IPS-18a (cell line): Measurements from ENCODE around the gene TICAM1.
"Not testable (repeated sequence)": the region's sequence is repeated elsewhere in the genome, so short reads cannot be mapped to it uniquely, and the experiment has no call there.

Source experiments
- H3K27ac ChIP-seq: one replicate; pipeline ENCODE4 v1.5.1; 2013; ENCODE audit warnings: low read length
- H3K27me3 ChIP-seq: one replicate; pipeline ENCODE4 v1.6.1; 2013; ENCODE audit warnings: mild to moderate bottlenecking, low read length; ENCODE audit not compliant: control insufficient read depth, insufficient read depth
- H3K36me3 ChIP-seq: one replicate; pipeline ENCODE4 v1.6.1; 2013; ENCODE audit warnings: low read depth, low read length; ENCODE audit not compliant: control insufficient read depth
- H3K4me1 ChIP-seq: one replicate; pipeline ENCODE4 v1.6.1; 2013; ENCODE audit warnings: low read depth, low read length; ENCODE audit not compliant: control insufficient read depth
- H3K4me3 ChIP-seq: one replicate; pipeline ENCODE4 v1.5.1; 2013; ENCODE audit warnings: low read length
- H3K9ac ChIP-seq: one replicate; pipeline ENCODE4 v1.6.1; 2013; ENCODE audit warnings: mild to moderate bottlenecking, low read length, moderate library complexity
- H3K9me3 ChIP-seq: one replicate; pipeline ENCODE4 v1.6.1; 2013; ENCODE audit warnings: low read depth, low read length; ENCODE audit not compliant: control insufficient read depth

The TICAM1 gene

GRCh38 chr19:4861147-4861546 is 29.6 kb upstream of the TICAM1 start:
- Histone ChIP-seq H3K9me3 (no peaks in the 10 kb centered on the region), H3K36me3 (peaks cover 19% of the 10 kb centered on the region), H3K4me3 (no peak overlapping the region), H3K27me3 (no peaks in the 10 kb centered on the region), H3K4me1 (no peaks in the 10 kb centered on the region), H3K9ac (no peak overlapping the region), H3K27ac (no peak overlapping the region)

GRCh38 chr19:4859697-4860096 is 28.2 kb upstream of the TICAM1 start:
- Histone ChIP-seq H3K9me3 (no peaks in the 10 kb centered on the region), H3K27me3 (no peaks in the 10 kb centered on the region), H3K9ac (no peak overlapping the region), H3K36me3 (peaks cover 19% of the 10 kb centered on the region), H3K4me1 (no peaks in the 10 kb centered on the region), H3K4me3 (no peak overlapping the region), H3K27ac (no peak overlapping the region)

GRCh38 chr19:4856468-4856867 is 25.0 kb upstream of the TICAM1 start:
- H3K4me3 ChIP-seq, H3K27ac ChIP-seq, H3K9me3 ChIP-seq, H3K27me3 ChIP-seq, H3K4me1 ChIP-seq, H3K9ac ChIP-seq: not testable (repeated sequence)
- H3K36me3 ChIP-seq = peaks cover 23% of the 10 kb centered on the region

- not testable (repeated sequence) for H3K9me3 ChIP-seq, H3K4me1 ChIP-seq, H3K27me3 ChIP-seq, H3K36me3 ChIP-seq, H3K4me3 ChIP-seq, H3K27ac ChIP-seq, H3K9ac ChIP-seq
These were observed 22.0 kb upstream of the TICAM1 start for GRCh38 chr19:4853506-4853905.

GRCh38 chr19:4852484-4852883 is 21.0 kb upstream of the TICAM1 start:
- H3K9ac ChIP-seq = no peak overlapping the region
- H3K27ac ChIP-seq = no peak overlapping the region
- H3K4me1 ChIP-seq = no peaks in the 10 kb centered on the region
- peaks cover 13% of the 10 kb centered on the region for H3K36me3 ChIP-seq
- no peaks in the 10 kb centered on the region for H3K9me3 ChIP-seq
- no peak overlapping the region for H3K4me3 ChIP-seq
- no peaks in the 10 kb centered on the region for H3K27me3 ChIP-seq

GRCh38 chr19:4851551-4852290 is 20.2 kb upstream of the TICAM1 start:
- H3K4me3 ChIP-seq = no peak overlapping the region
- no peaks in the 10 kb centered on the region for H3K27me3 ChIP-seq
- H3K9ac ChIP-seq = no peak overlapping the region
- no peak overlapping the region for H3K27ac ChIP-seq
- H3K36me3 ChIP-seq = peaks cover 15% of the 10 kb centered on the region
- H3K4me1 ChIP-seq = no peaks in the 10 kb centered on the region
- H3K9me3 ChIP-seq = no peaks in the 10 kb centered on the region

- no peaks in the 10 kb centered on the region for H3K9me3 ChIP-seq
- no peak overlapping the region for H3K9ac ChIP-seq
- peaks cover 23% of the 10 kb centered on the region for H3K36me3 ChIP-seq
- no peaks in the 10 kb centered on the region for H3K4me1 ChIP-seq
- H3K4me3 ChIP-seq = no peak overlapping the region
- no peak overlapping the region for H3K27ac ChIP-seq
- H3K27me3 ChIP-seq = no peaks in the 10 kb centered on the region
These were observed 17.5 kb upstream of the TICAM1 start for GRCh38 chr19:4849019-4849418.

GRCh38 chr19:4847190-4847973 is 15.9 kb upstream of the TICAM1 start:
- H3K4me3 ChIP-seq = no peak overlapping the region
- no peak overlapping the region for H3K9ac ChIP-seq
- no peaks in the 10 kb centered on the region for H3K9me3 ChIP-seq
- no peaks in the 10 kb centered on the region for H3K27me3 ChIP-seq
- peaks cover 24% of the 10 kb centered on the region for H3K36me3 ChIP-seq
- H3K27ac ChIP-seq = no peak overlapping the region
- H3K4me1 ChIP-seq = no peaks in the 10 kb centered on the region

GRCh38 chr19:4845975-4846374 is 14.5 kb upstream of the TICAM1 start:
- H3K27ac ChIP-seq, H3K4me3 ChIP-seq, H3K9me3 ChIP-seq, H3K4me1 ChIP-seq, H3K27me3 ChIP-seq, H3K9ac ChIP-seq: not testable (repeated sequence)
- peaks cover 28% of the 10 kb centered on the region for H3K36me3 ChIP-seq

GRCh38 chr19:4844348-4845179 is 13.1 kb upstream of the TICAM1 start:
- H3K9ac ChIP-seq = no peak overlapping the region
- peaks cover 28% of the 10 kb centered on the region for H3K36me3 ChIP-seq
- H3K27me3 ChIP-seq = no peaks in the 10 kb centered on the region
- no peaks in the 10 kb centered on the region for H3K9me3 ChIP-seq
- H3K27ac ChIP-seq = no peak overlapping the region
- no peak overlapping the region for H3K4me3 ChIP-seq
- H3K4me1 ChIP-seq = no peaks in the 10 kb centered on the region

- Histone ChIP-seq H3K27ac (no peak overlapping the region), H3K9ac (no peak overlapping the region), H3K4me3 (no peak overlapping the region), H3K27me3 (no peaks in the 10 kb centered on the region), H3K4me1 (no peaks in the 10 kb centered on the region), H3K9me3 (no peaks in the 10 kb centered on the region), H3K36me3 (peaks cover 34% of the 10 kb centered on the region)
These were observed 12.1 kb upstream of the TICAM1 start for GRCh38 chr19:4843647-4843965.
